Panc1 (cell line): ENCODE results near the gene GRM4. TPM values are rescaled to one million over a fixed set of nuclear protein-coding genes. Genes with fewer than 3 reads are reported as not detected.

Source experiments
- ATAC-seq: fragments of 200-7000 bp; cut with Tn5 transposase; 2 replicates; pipeline ENCODE4 v1.9.1; 2020; ENCODE audit warnings: mild to moderate bottlenecking, moderate library complexity
- BruUV-seq: library from RNA; stranded (reverse); fragments of 400-500 nt; replicated peaks from 2 replicates; lab custom pipeline; 2021; lab: Mats Ljungman, UMichigan
- CTCF ChIA-PET: fragments of 300-600 bp; sonication (Branson Sonifier 250); formaldehyde crosslinking; loops from one replicate; lab custom pipeline; 2022; ENCODE audit warnings: antibody characterized with exemption; lab: Charles Lee
- POLR2A ChIA-PET: fragments of 300-600 bp; sonication (Branson Sonifier 250); formaldehyde crosslinking; loops from one replicate; lab custom pipeline; 2022; ENCODE audit warnings: antibody characterized with exemption; lab: Charles Lee
- DNase-seq: peaks from one replicate; pipeline ENCODE4 v3.0.0-alpha.2; 2010; ENCODE audit warnings: low read depth, low spot score
- H3K27ac ChIP-seq: 2 replicates; pipeline ENCODE4 v1.5.1; 2011; ENCODE audit warnings: mild to moderate bottlenecking, low read length, inconsistent platforms
- H3K27me3 ChIP-seq: fragments of 200-500 bp; sonication (Bioruptor generic); 2 replicates; pipeline ENCODE4 v1.6.0; 2014; ENCODE audit warnings: low read length, inconsistent platforms; ENCODE audit not compliant: control insufficient read depth, insufficient read depth
- H3K36me3 ChIP-seq: fragments of 200-500 bp; sonication (Bioruptor generic); 2 replicates; pipeline ENCODE4 v1.5.1; 2014; ENCODE audit warnings: inconsistent platforms, mild to moderate bottlenecking, low read length, moderate library complexity; ENCODE audit not compliant: control insufficient read depth, insufficient read depth
- H3K4me1 ChIP-seq: 2 replicates; pipeline ENCODE4 v1.5.1; 2011; ENCODE audit warnings: inconsistent platforms, mild to moderate bottlenecking, low read length, moderate library complexity; ENCODE audit not compliant: control insufficient read depth, insufficient read depth
- H3K4me3 ChIP-seq, 2 experiments: 2 replicates each; pipeline ENCODE4 v1.5.1; 2011 to 2012; ENCODE audit warnings: low read depth in 2 of 2, low read length in 2 of 2, mild to moderate bottlenecking in 2 of 2, inconsistent platforms in 1 of 2, moderate library complexity in 1 of 2
- H3K9me3 ChIP-seq: fragments of 200-500 bp; sonication (Bioruptor generic); 2 replicates; pipeline ENCODE4 v1.5.1; 2014; ENCODE audit warnings: low read depth, mild to moderate bottlenecking, inconsistent platforms, low read length, moderate library complexity; ENCODE audit not compliant: control insufficient read depth, insufficient read depth
- POLR2AphosphoS5 ChIP-seq: IDR thresholded peaks from 2 replicates; pipeline ENCODE4 v1.6.1; 2012; ENCODE audit warnings: mild to moderate bottlenecking, low read depth, low read length, moderate library complexity
- SIN3A ChIP-seq: IDR thresholded peaks from 2 replicates; pipeline ENCODE4 v1.6.1; 2012; ENCODE audit warnings: low read depth, mild to moderate bottlenecking, low read length, moderate library complexity, borderline replicate concordance; ENCODE audit not compliant: insufficient read depth
- TCF7L2 ChIP-seq: IDR thresholded peaks from 2 replicates; pipeline ENCODE4 v1.6.1; 2011; ENCODE audit warnings: mild to moderate bottlenecking, low read depth, low read length, inconsistent platforms
- in situ Hi-C: cut with HindIII; loops from 2 replicates; pipeline ENCODE4 v1.10.0; 2016; ENCODE audit warnings: low sequenced_read_pairs, low pct_unique_long_range_greater_than_20kb
- intact Hi-C: fragments of 100-400 bp; cut with micrococcal nuclease; formaldehyde crosslinking; loops from one replicate; pipeline ENCODE4 v1.10.0; 2022; ENCODE audit not compliant: unreplicated experiment
- total RNA-seq: library from RNA; stranded (reverse); gene quantifications from one replicate; pipeline ENCODE4 v1.2.1, GENCODE V29; 2021; ENCODE audit not compliant: unreplicated experiment
- TF ChIP-seq, protein P1 (sequence below), 2 experiments: IDR thresholded peaks; 2 replicates each; pipeline ENCODE4 v1.6.1; 2011 to 2012; ENCODE audit warnings: low read depth in 2 of 2, control low read depth in 1 of 2, low read length in 1 of 2, mild to moderate bottlenecking in 1 of 2, moderate library complexity in 1 of 2; ENCODE audit not compliant: insufficient read depth in 1 of 2
- TF ChIP-seq, protein P2 (sequence below): fragments of 450-650 bp; IDR thresholded peaks from 2 replicates; pipeline ENCODE4 v1.5.1; 2017; ENCODE audit warnings: mild to moderate bottlenecking

Gene GRM4
- total RNA-seq, 1 experiment from 2014 or later: 1.3 TPM

DNA sequence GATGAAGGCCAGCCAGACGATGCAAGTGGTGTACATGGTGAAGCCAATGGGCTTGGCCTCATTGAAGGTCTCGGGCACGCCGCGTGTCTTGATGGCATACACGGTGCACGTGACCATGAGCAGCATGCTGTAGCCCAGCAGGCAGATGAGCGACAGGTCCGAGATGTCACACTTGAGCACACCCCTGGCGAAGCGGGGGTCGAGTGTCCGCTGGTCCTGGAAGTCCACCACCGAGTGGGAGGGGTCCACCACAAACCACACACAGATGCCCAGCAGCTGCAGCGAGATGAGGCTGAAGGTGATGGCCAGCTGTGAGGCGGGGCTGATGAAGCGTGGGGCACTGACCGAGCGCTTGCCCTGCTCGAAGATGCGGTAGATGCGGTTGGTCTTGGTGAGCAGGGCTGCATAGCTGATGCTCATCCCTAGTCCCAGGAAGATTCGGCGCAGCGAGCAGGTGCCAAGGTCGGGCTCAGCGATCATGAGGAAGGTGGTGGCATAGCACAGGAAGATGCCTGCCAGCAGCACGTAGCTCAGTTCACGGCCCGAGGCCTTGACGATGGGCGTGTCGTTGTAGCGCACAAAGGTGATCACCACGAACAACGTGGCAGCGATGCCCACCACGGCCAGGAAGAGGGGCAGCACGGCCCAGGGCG is 110.1 kb downstream of the GRM4 start:
- no peak for DNase-seq
- TF ChIP-seq SIN3A: no peak
- TF ChIP-seq, protein P1, sequence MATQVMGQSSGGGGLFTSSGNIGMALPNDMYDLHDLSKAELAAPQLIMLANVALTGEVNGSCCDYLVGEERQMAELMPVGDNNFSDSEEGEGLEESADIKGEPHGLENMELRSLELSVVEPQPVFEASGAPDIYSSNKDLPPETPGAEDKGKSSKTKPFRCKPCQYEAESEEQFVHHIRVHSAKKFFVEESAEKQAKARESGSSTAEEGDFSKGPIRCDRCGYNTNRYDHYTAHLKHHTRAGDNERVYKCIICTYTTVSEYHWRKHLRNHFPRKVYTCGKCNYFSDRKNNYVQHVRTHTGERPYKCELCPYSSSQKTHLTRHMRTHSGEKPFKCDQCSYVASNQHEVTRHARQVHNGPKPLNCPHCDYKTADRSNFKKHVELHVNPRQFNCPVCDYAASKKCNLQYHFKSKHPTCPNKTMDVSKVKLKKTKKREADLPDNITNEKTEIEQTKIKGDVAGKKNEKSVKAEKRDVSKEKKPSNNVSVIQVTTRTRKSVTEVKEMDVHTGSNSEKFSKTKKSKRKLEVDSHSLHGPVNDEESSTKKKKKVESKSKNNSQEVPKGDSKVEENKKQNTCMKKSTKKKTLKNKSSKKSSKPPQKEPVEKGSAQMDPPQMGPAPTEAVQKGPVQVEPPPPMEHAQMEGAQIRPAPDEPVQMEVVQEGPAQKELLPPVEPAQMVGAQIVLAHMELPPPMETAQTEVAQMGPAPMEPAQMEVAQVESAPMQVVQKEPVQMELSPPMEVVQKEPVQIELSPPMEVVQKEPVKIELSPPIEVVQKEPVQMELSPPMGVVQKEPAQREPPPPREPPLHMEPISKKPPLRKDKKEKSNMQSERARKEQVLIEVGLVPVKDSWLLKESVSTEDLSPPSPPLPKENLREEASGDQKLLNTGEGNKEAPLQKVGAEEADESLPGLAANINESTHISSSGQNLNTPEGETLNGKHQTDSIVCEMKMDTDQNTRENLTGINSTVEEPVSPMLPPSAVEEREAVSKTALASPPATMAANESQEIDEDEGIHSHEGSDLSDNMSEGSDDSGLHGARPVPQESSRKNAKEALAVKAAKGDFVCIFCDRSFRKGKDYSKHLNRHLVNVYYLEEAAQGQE (IDR thresholded peaks at IDR 0.05; ENCODE audit: insufficient read depth in 1 of 2, low read depth in 2 of 2, low read length in 1 of 2): no peak
- TF ChIP-seq TCF7L2: no peak
- TF ChIP-seq, protein P2, sequence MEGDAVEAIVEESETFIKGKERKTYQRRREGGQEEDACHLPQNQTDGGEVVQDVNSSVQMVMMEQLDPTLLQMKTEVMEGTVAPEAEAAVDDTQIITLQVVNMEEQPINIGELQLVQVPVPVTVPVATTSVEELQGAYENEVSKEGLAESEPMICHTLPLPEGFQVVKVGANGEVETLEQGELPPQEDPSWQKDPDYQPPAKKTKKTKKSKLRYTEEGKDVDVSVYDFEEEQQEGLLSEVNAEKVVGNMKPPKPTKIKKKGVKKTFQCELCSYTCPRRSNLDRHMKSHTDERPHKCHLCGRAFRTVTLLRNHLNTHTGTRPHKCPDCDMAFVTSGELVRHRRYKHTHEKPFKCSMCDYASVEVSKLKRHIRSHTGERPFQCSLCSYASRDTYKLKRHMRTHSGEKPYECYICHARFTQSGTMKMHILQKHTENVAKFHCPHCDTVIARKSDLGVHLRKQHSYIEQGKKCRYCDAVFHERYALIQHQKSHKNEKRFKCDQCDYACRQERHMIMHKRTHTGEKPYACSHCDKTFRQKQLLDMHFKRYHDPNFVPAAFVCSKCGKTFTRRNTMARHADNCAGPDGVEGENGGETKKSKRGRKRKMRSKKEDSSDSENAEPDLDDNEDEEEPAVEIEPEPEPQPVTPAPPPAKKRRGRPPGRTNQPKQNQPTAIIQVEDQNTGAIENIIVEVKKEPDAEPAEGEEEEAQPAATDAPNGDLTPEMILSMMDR: no peak
- TF ChIP-seq POLR2AphosphoS5: no peak
- POLR2A ChIA-PET: no interaction called here
- Histone ChIP-seq H3K27me3 (no peaks in the 10 kb centered on the region), H3K4me3 (no peak overlapping the region), H3K36me3 (no peaks in the 10 kb centered on the region), H3K4me1 (no peaks in the 10 kb centered on the region), H3K27ac (no peak overlapping the region), H3K9me3 (no peaks in the 10 kb centered on the region)
- intact Hi-C loops (no loop called here), in situ Hi-C loops (no loop called here)
- CTCF ChIA-PET: interaction anchor here (0.6 kb wide), 1 partner anchor 184 kb away, joined by 4 read pairs; no protein-coding TSS in a partner anchor
- no peak for ATAC-seq
- BruUV-seq: no TSS peak

DNA sequence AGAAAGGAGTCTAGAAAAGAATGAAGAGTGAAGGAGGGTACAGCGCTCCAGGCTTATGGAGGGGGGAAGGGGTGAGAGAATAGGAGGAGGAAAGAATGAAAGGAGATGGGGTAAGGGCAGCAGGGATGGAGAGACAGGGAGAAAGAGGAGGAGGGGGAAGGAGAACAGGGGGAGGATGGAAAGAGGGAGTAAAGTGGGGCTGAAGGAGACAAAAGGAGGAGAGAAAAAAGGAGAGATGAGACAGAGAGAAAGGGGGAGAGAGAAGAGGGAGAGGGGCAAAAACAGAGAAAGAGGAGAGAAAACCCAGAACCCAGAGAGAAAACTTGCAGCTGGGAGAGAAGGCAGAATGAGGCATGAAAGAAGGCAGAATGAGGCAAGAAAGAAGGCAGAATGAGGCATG is 110.7 kb downstream of the GRM4 start:
- ChIA-PET CTCF (interaction anchor here (0.6 kb wide), 1 partner anchor 184 kb away, joined by 4 read pairs; no protein-coding TSS in a partner anchor), POLR2A (no interaction called here)
- TF ChIP-seq, protein P2: no peak
- TF ChIP-seq POLR2AphosphoS5: no peak
- TF ChIP-seq, protein P1 (IDR thresholded peaks at IDR 0.05; ENCODE audit: insufficient read depth in 1 of 2, low read depth in 2 of 2, low read length in 1 of 2): no peak
- no peak for TF ChIP-seq SIN3A
- TF ChIP-seq TCF7L2: no peak
- ATAC-seq: no peak
- Histone ChIP-seq H3K9me3 (no peaks in the 10 kb centered on the region), H3K4me1 (no peaks in the 10 kb centered on the region), H3K27ac (no peak overlapping the region), H3K4me3 (no peak overlapping the region), H3K36me3 (no peaks in the 10 kb centered on the region), H3K27me3 (no peaks in the 10 kb centered on the region)
- in situ Hi-C loops: no loop called here
- BruUV-seq: no TSS peak
- DNase-seq: no peak
- intact Hi-C loops: no loop called here
